ENCODE measurements around the gene CFAP43. TPM values are rescaled to one million over a fixed set of nuclear protein-coding genes. Genes with fewer than 3 reads are reported as not detected.

The CFAP43 gene
- total and polyA plus RNA-seq, 2 experiments from 2014 or later: 0.24 to 0.44 TPM

- peak overlapping the region; percentile 31; the same call in 1 of the 3 replicates for H3K4me3 Mint-ChIP-seq
- H3K27me3 ChIP-seq (ENCODE audit: insufficient read depth): no peaks in the 10 kb centered on the region
- no peaks in the 10 kb centered on the region; the same call in 2 of the 3 replicates for H3K9me3 Mint-ChIP-seq
- H3K27ac Mint-ChIP-seq: no peak overlapping the region
- H4K20me1 ChIP-seq (replicated peaks; ENCODE audit: insufficient read depth): peaks cover 17% of the 10 kb centered on the region
- H3K36me3 Mint-ChIP-seq (ENCODE audit: low read depth): peaks cover 31% of the 10 kb centered on the region
- no peak overlapping the region for H3K27ac ChIP-seq (ENCODE audit: low read depth)
- peaks cover 37% of the 10 kb centered on the region for H3K4me1 ChIP-seq (ENCODE audit: insufficient read depth)
- H3K36me3 ChIP-seq (ENCODE audit: insufficient read depth): peaks cover 19% of the 10 kb centered on the region; the same call in 1 of the 2 replicates
- H3K4me2 ChIP-seq: peak overlapping the region; percentile 90
- DNase-seq (ENCODE audit: low spot score) (no peak), ATAC-seq (no peak)
- TF ChIP-seq EZH2phosphoT487 (IDR thresholded peaks at IDR 0.05; ENCODE audit: unreplicated experiment) (no peak), STAT1 (IDR thresholded peaks at IDR 0.05; ENCODE audit: unreplicated experiment) (no peak), NANOG (IDR thresholded peaks at IDR 0.05; ENCODE audit: borderline replicate concordance) (no peak), JUNB (IDR thresholded peaks at IDR 0.05; ENCODE audit: unreplicated experiment) (no peak), CREB1 (CRISPR knock-in tag; IDR thresholded peaks at IDR 0.05; ENCODE audit: low read depth) (no peak), REST (IDR thresholded peaks at IDR 0.05; ENCODE audit: unreplicated experiment) (no peak), ZNF114 (CRISPR knock-in tag; IDR thresholded peaks at IDR 0.05) (no peak)
- TF ChIP-seq, protein P1, sequence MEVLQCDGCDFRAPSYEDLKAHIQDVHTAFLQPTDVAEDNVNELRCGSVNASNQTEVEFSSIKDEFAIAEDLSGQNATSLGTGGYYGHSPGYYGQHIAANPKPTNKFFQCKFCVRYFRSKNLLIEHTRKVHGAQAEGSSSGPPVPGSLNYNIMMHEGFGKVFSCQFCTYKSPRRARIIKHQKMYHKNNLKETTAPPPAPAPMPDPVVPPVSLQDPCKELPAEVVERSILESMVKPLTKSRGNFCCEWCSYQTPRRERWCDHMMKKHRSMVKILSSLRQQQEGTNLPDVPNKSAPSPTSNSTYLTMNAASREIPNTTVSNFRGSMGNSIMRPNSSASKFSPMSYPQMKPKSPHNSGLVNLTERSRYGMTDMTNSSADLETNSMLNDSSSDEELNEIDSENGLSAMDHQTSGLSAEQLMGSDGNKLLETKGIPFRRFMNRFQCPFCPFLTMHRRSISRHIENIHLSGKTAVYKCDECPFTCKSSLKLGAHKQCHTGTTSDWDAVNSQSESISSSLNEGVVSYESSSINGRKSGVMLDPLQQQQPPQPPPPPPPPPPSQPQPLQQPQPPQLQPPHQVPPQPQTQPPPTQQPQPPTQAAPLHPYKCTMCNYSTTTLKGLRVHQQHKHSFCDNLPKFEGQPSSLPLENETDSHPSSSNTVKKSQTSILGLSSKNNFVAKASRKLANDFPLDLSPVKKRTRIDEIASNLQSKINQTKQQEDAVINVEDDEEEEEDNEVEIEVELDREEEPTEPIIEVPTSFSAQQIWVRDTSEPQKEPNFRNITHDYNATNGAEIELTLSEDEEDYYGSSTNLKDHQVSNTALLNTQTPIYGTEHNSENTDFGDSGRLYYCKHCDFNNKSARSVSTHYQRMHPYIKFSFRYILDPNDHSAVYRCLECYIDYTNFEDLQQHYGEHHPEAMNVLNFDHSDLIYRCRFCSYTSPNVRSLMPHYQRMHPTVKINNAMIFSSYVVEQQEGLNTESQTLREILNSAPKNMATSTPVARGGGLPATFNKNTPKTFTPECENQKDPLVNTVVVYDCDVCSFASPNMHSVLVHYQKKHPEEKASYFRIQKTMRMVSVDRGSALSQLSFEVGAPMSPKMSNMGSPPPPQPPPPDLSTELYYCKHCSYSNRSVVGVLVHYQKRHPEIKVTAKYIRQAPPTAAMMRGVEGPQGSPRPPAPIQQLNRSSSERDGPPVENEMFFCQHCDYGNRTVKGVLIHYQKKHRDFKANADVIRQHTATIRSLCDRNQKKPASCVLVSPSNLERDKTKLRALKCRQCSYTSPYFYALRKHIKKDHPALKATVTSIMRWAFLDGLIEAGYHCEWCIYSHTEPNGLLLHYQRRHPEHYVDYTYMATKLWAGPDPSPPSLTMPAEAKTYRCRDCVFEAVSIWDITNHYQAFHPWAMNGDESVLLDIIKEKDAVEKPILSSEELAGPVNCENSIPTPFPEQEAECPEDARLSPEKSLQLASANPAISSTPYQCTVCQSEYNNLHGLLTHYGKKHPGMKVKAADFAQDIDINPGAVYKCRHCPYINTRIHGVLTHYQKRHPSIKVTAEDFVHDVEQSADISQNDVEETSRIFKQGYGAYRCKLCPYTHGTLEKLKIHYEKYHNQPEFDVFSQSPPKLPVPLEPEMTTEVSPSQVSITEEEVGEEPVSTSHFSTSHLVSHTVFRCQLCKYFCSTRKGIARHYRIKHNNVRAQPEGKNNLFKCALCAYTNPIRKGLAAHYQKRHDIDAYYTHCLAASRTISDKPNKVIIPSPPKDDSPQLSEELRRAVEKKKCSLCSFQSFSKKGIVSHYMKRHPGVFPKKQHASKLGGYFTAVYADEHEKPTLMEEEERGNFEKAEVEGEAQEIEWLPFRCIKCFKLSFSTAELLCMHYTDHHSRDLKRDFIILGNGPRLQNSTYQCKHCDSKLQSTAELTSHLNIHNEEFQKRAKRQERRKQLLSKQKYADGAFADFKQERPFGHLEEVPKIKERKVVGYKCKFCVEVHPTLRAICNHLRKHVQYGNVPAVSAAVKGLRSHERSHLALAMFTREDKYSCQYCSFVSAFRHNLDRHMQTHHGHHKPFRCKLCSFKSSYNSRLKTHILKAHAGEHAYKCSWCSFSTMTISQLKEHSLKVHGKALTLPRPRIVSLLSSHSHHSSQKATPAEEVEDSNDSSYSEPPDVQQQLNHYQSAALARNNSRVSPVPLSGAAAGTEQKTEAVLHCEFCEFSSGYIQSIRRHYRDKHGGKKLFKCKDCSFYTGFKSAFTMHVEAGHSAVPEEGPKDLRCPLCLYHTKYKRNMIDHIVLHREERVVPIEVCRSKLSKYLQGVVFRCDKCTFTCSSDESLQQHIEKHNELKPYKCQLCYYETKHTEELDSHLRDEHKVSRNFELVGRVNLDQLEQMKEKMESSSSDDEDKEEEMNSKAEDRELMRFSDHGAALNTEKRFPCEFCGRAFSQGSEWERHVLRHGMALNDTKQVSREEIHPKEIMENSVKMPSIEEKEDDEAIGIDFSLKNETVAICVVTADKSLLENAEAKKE (CRISPR knock-in tag; IDR thresholded peaks at IDR 0.05): no peak
- TF ChIP-seq, protein P2, sequence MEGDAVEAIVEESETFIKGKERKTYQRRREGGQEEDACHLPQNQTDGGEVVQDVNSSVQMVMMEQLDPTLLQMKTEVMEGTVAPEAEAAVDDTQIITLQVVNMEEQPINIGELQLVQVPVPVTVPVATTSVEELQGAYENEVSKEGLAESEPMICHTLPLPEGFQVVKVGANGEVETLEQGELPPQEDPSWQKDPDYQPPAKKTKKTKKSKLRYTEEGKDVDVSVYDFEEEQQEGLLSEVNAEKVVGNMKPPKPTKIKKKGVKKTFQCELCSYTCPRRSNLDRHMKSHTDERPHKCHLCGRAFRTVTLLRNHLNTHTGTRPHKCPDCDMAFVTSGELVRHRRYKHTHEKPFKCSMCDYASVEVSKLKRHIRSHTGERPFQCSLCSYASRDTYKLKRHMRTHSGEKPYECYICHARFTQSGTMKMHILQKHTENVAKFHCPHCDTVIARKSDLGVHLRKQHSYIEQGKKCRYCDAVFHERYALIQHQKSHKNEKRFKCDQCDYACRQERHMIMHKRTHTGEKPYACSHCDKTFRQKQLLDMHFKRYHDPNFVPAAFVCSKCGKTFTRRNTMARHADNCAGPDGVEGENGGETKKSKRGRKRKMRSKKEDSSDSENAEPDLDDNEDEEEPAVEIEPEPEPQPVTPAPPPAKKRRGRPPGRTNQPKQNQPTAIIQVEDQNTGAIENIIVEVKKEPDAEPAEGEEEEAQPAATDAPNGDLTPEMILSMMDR (conservative IDR thresholded peaks at IDR 0.05; ENCODE audit: low read depth in 2 of 2): no peak
- no peak overlapping the region for H2AFZ ChIP-seq
- peaks cover 9% of the 10 kb centered on the region for H3K27me3 Mint-ChIP-seq (ENCODE audit: insufficient read depth, low read depth, poor library complexity)
- peak overlapping the region; percentile 81 for H3K4me3 ChIP-seq
- H3K79me2 ChIP-seq (replicated peaks; ENCODE audit: insufficient read depth): peaks cover 53% of the 10 kb centered on the region
- H3K9me2 ChIP-seq (ENCODE audit: insufficient read depth): no peaks in the 10 kb centered on the region
- H3F3A ChIP-seq (replicated peaks; ENCODE audit: low read depth): peaks cover 15% of the 10 kb centered on the region; the same call in 1 of the 2 replicates
- H3K4me1 Mint-ChIP-seq: peaks cover 38% of the 10 kb centered on the region
Observed at GRCh38 chr10:104256335-104256961, 24.3 kb upstream of the CFAP43 start.

Data from GM23338 (cell line).